Lower leg skin (tissue), 3 donors: ENCODE measurements around the gene RAVER1.

ENCODE experiments used
- POLR2A ChIP-seq, 2 donors: fragments of 450-650 bp; IDR thresholded peaks; one replicate each; pipeline ENCODE4 v1.6.1; 2016 to 2017; ENCODE audit warnings: antibody characterized with exemption in 2 of 2, mild to moderate bottlenecking in 1 of 2, moderate library complexity in 1 of 2
- TF ChIP-seq, protein P1 (sequence below), 3 donors: fragments of 450-650 bp; IDR thresholded peaks; one replicate each; pipeline ENCODE4 v1.5.1; 2016; ENCODE audit warnings: antibody characterized with exemption in 3 of 3, mild to moderate bottlenecking in 3 of 3, moderate library complexity in 2 of 3

DNA sequence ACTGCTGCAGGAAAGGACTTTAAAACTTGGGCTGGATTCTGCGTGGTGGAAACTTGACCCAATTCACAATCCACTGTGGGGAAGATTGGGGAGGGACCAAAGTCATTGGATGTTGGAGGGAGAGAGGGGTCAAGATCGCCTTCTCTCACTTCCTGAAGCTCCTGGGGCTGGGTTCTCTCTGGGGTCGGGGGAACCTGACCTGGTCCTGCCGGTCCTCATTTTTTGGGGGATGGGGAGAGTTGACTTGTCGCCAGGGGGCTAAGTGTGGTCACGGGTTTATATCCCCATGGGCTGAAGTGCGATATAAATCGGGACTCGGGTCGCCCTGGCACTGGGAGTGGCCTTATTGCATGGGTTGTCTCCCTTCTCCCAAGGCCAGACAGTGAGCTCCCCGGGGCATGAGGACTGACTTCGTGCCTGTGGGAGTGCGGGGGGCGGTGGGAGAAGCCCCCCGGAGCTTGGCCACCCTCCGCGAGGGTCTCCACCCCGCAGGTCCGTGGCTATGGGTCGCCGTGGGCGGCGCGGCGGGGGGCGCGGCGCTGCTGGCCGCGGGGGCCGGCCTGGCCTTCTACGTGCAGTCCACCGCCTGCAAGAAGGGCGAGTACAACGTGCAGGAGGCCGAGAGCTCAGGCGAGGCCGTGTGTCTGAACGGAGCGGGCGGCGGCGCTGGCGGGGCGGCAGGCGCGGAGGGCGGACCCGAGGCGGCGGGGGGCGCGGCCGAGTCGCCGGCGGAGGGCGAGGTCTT, 37.3 kb downstream of the RAVER1 start:
- TF ChIP-seq, protein P1, sequence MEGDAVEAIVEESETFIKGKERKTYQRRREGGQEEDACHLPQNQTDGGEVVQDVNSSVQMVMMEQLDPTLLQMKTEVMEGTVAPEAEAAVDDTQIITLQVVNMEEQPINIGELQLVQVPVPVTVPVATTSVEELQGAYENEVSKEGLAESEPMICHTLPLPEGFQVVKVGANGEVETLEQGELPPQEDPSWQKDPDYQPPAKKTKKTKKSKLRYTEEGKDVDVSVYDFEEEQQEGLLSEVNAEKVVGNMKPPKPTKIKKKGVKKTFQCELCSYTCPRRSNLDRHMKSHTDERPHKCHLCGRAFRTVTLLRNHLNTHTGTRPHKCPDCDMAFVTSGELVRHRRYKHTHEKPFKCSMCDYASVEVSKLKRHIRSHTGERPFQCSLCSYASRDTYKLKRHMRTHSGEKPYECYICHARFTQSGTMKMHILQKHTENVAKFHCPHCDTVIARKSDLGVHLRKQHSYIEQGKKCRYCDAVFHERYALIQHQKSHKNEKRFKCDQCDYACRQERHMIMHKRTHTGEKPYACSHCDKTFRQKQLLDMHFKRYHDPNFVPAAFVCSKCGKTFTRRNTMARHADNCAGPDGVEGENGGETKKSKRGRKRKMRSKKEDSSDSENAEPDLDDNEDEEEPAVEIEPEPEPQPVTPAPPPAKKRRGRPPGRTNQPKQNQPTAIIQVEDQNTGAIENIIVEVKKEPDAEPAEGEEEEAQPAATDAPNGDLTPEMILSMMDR (IDR thresholded peaks at IDR 0.05), result no peak
- TF ChIP-seq POLR2A (IDR thresholded peaks at IDR 0.05), result no peak
